Activated naive CD8-positive, alpha-beta T cell treated with anti-CD3 and anti-CD28 coated beads, Interleukin-2, amount 10 ng/mL, durations not matched to agents 7 days and 5 days (primary cell): Measurements from ENCODE around the gene MS4A15. TPM values are rescaled to one million over a fixed set of nuclear protein-coding genes. Genes with fewer than 3 reads are reported as not detected.

Experiments used
- ATAC-seq: fragments of 150-1000 bp; cut with Tn5 transposase; one replicate; pipeline ENCODE4 v1.10.0; 2021; ENCODE audit warnings: low read depth, moderate library complexity
- POLR2A ChIA-PET: fragments of 350-600 bp; sonication (Branson Sonifier 250); formaldehyde crosslinking; loops from one replicate; lab custom pipeline; 2021; ENCODE audit warnings: antibody characterized with exemption; lab: Charles Lee
- DNase-seq: peaks from one replicate; pipeline ENCODE4 v3.0.0; 2021
- H3K27ac Mint-ChIP-seq: one replicate; pipeline ENCODE4 v1.8.0; 2022; ENCODE audit warnings: mild to moderate bottlenecking, mixed read lengths
- H3K27me3 Mint-ChIP-seq: one replicate; pipeline ENCODE4 v1.8.0; 2022; ENCODE audit warnings: mild to moderate bottlenecking, moderate library complexity, mixed read lengths
- H3K36me3 Mint-ChIP-seq: one replicate; pipeline ENCODE4 v1.8.0; 2021; ENCODE audit warnings: mild to moderate bottlenecking, mixed read lengths
- H3K4me1 Mint-ChIP-seq: one replicate; pipeline ENCODE4 v1.8.0; 2021; ENCODE audit warnings: mixed read lengths
- H3K4me3 Mint-ChIP-seq: one replicate; pipeline ENCODE4 v1.8.0; 2022; ENCODE audit warnings: mild to moderate bottlenecking, moderate library complexity, mixed read lengths
- H3K9me3 Mint-ChIP-seq: one replicate; pipeline ENCODE4 v1.8.0; 2021; ENCODE audit warnings: mixed read lengths
- total RNA-seq, 2 experiments: library from RNA; stranded (reverse); gene quantifications; one replicate each; pipeline ENCODE4 v1.2.3, GENCODE V29; 2021

Gene MS4A15
- total RNA-seq, 2 experiments from 2014 or later = not detected

GRCh38 chr11:60785806-60786361, 29.2 kb downstream of the MS4A15 start:
- no peaks in the 10 kb centered on the region for H3K9me3 Mint-ChIP-seq

GRCh38 chr11:60786811-60787567, 30.3 kb downstream of the MS4A15 start:
- ATAC-seq = no peak
- Mint-ChIP-seq H3K36me3 (no peaks in the 10 kb centered on the region), H3K4me3 (no peak overlapping the region), H3K4me1 (no peaks in the 10 kb centered on the region), H3K9me3 (no peaks in the 10 kb centered on the region), H3K27ac (no peak overlapping the region), H3K27me3 (no peaks in the 10 kb centered on the region)
- POLR2A ChIA-PET = no interaction called here
- DNase-seq = no peak

More at GRCh38 chr11:60785806-60786361, 29.2 kb downstream of the MS4A15 start:
- no peak for ATAC-seq
- POLR2A ChIA-PET = no interaction called here
- DNase-seq = no peak
- H3K27ac Mint-ChIP-seq = no peak overlapping the region
- no peaks in the 10 kb centered on the region for H3K4me1 Mint-ChIP-seq
- no peaks in the 10 kb centered on the region for H3K27me3 Mint-ChIP-seq
- no peak overlapping the region for H3K4me3 Mint-ChIP-seq
- H3K36me3 Mint-ChIP-seq = no peaks in the 10 kb centered on the region

GRCh38 chr11:60788401-60789125, 31.9 kb downstream of the MS4A15 start:
- Mint-ChIP-seq H3K4me1 (no peaks in the 10 kb centered on the region), H3K4me3 (no peak overlapping the region), H3K36me3 (no peaks in the 10 kb centered on the region), H3K27me3 (no peaks in the 10 kb centered on the region), H3K9me3 (no peaks in the 10 kb centered on the region), H3K27ac (no peak overlapping the region)
- no peak for ATAC-seq
- DNase-seq = no peak
- POLR2A ChIA-PET = no interaction called here

GRCh38 chr11:60790726-60791125, 34.1 kb downstream of the MS4A15 start:
- H3K27ac Mint-ChIP-seq = no peak overlapping the region
- H3K9me3 Mint-ChIP-seq = no peaks in the 10 kb centered on the region
- H3K36me3 Mint-ChIP-seq = no peaks in the 10 kb centered on the region
- DNase-seq (no peak), ATAC-seq (no peak)
- H3K4me1 Mint-ChIP-seq = no peaks in the 10 kb centered on the region
- POLR2A ChIA-PET = no interaction called here
- H3K4me3 Mint-ChIP-seq = no peak overlapping the region
- no peaks in the 10 kb centered on the region for H3K27me3 Mint-ChIP-seq

GRCh38 chr11:60791153-60791933, 34.7 kb downstream of the MS4A15 start:
- Mint-ChIP-seq H3K4me3 (no peak overlapping the region), H3K27me3 (no peaks in the 10 kb centered on the region), H3K27ac (no peak overlapping the region), H3K4me1 (no peaks in the 10 kb centered on the region), H3K36me3 (no peaks in the 10 kb centered on the region), H3K9me3 (no peaks in the 10 kb centered on the region)
- DNase-seq (no peak), ATAC-seq (no peak)
- POLR2A ChIA-PET = no interaction called here

- DNase-seq (no peak), ATAC-seq (no peak)
- Mint-ChIP-seq H3K27ac (no peak overlapping the region), H3K4me3 (no peak overlapping the region), H3K4me1 (no peaks in the 10 kb centered on the region), H3K9me3 (no peaks in the 10 kb centered on the region), H3K27me3 (no peaks in the 10 kb centered on the region), H3K36me3 (no peaks in the 10 kb centered on the region)
- POLR2A ChIA-PET = no interaction called here
These were observed 35.9 kb downstream of the MS4A15 start for GRCh38 chr11:60792521-60792920.

GRCh38 chr11:60795291-60795690, 38.6 kb downstream of the MS4A15 start:
- H3K9me3 Mint-ChIP-seq = no peaks in the 10 kb centered on the region
- no peaks in the 10 kb centered on the region for H3K4me1 Mint-ChIP-seq
- peaks cover 8% of the 10 kb centered on the region for H3K27me3 Mint-ChIP-seq
- H3K4me3 Mint-ChIP-seq = no peak overlapping the region
- ATAC-seq (no peak), DNase-seq (no peak)
- POLR2A ChIA-PET = no interaction called here
- H3K36me3 Mint-ChIP-seq = no peaks in the 10 kb centered on the region
- H3K27ac Mint-ChIP-seq = no peak overlapping the region

- H3K27ac Mint-ChIP-seq = no peak overlapping the region
- H3K4me3 Mint-ChIP-seq = no peak overlapping the region
- peaks cover 17% of the 10 kb centered on the region for H3K27me3 Mint-ChIP-seq
- no peaks in the 10 kb centered on the region for H3K36me3 Mint-ChIP-seq
- POLR2A ChIA-PET = no interaction called here
- ATAC-seq (no peak), DNase-seq (no peak)
- H3K4me1 Mint-ChIP-seq = no peaks in the 10 kb centered on the region
- H3K9me3 Mint-ChIP-seq = no peaks in the 10 kb centered on the region
These were observed 41.4 kb downstream of the MS4A15 start for GRCh38 chr11:60797846-60798630.

- H3K4me1 Mint-ChIP-seq = no peaks in the 10 kb centered on the region
- no peak for DNase-seq
- H3K27me3 Mint-ChIP-seq = peaks cover 20% of the 10 kb centered on the region
- ATAC-seq = no peak
- no peak overlapping the region for H3K4me3 Mint-ChIP-seq
- H3K36me3 Mint-ChIP-seq = no peaks in the 10 kb centered on the region
- H3K9me3 Mint-ChIP-seq = no peaks in the 10 kb centered on the region
- POLR2A ChIA-PET = no interaction called here
- H3K27ac Mint-ChIP-seq = no peak overlapping the region
These were observed 42.0 kb downstream of the MS4A15 start for GRCh38 chr11:60798631-60799030.

GRCh38 chr11:60801194-60801593, 44.5 kb downstream of the MS4A15 start:
- Mint-ChIP-seq H3K36me3 (no peaks in the 10 kb centered on the region), H3K4me3 (no peak overlapping the region), H3K27me3 (peaks cover 20% of the 10 kb centered on the region), H3K4me1 (peaks cover 2% of the 10 kb centered on the region), H3K9me3 (no peaks in the 10 kb centered on the region), H3K27ac (no peak overlapping the region)
- ATAC-seq (no peak), DNase-seq (no peak)
- POLR2A ChIA-PET = no interaction called here

GRCh38 chr11:60803273-60803936, 46.7 kb downstream of the MS4A15 start:
- Mint-ChIP-seq H3K9me3 (no peaks in the 10 kb centered on the region), H3K27ac (no peak overlapping the region), H3K27me3 (peaks cover 20% of the 10 kb centered on the region), H3K4me1 (peaks cover 2% of the 10 kb centered on the region), H3K36me3 (no peaks in the 10 kb centered on the region), H3K4me3 (no peak overlapping the region)
- POLR2A ChIA-PET = no interaction called here
- DNase-seq = no peak
- no peak for ATAC-seq

GRCh38 chr11:60809249-60809648, 52.6 kb downstream of the MS4A15 start:
- no peaks in the 10 kb centered on the region for H3K9me3 Mint-ChIP-seq
- no peak overlapping the region for H3K4me3 Mint-ChIP-seq
- POLR2A ChIA-PET = no interaction called here
- no peak for ATAC-seq
- H3K27ac Mint-ChIP-seq = no peak overlapping the region
- H3K4me1 Mint-ChIP-seq = peaks cover 10% of the 10 kb centered on the region
- peaks cover 14% of the 10 kb centered on the region for H3K27me3 Mint-ChIP-seq
- no peak for DNase-seq
- no peaks in the 10 kb centered on the region for H3K36me3 Mint-ChIP-seq
